HFFc6 (cell line): ENCODE results near the gene IRF2BPL. TPM values are rescaled to one million over a fixed set of nuclear protein-coding genes. Genes with fewer than 3 reads are reported as not detected.
A peak's percentile ranks its signal among the peaks of the same experiment; 100 is the strongest.

Experiments
- DNase-seq: peaks from one replicate; pipeline ENCODE4 v3.0.0-alpha.2; 2018
- H3K27ac Mint-ChIP-seq: 2 replicates; pipeline ENCODE4 v1.8.0; 2020; ENCODE audit warnings: mild to moderate bottlenecking, mixed read lengths
- H3K27me3 Mint-ChIP-seq: 2 replicates; pipeline ENCODE4 v1.8.0; 2021; ENCODE audit warnings: mild to moderate bottlenecking, moderate library complexity, mixed read lengths; ENCODE audit not compliant: insufficient read depth
- H3K36me3 Mint-ChIP-seq: 2 replicates; pipeline ENCODE4 v1.8.0; 2021; ENCODE audit warnings: low read depth, mixed read lengths
- H3K4me1 Mint-ChIP-seq: 2 replicates; pipeline ENCODE4 v1.8.0; 2020; ENCODE audit warnings: low read depth, mixed read lengths
- H3K4me3 Mint-ChIP-seq: 2 replicates; pipeline ENCODE4 v1.8.0; 2020; ENCODE audit warnings: mild to moderate bottlenecking, moderate library complexity, mixed read lengths
- H3K9me3 Mint-ChIP-seq: 2 replicates; pipeline ENCODE4 v1.8.0; 2020; ENCODE audit warnings: mild to moderate bottlenecking, mixed read lengths
- CTCF ChIP-seq: fragments of 200-600 bp; sonication (generic); IDR thresholded peaks from 2 replicates; pipeline ENCODE4 v1.5.0; 2021; ENCODE audit warnings: antibody characterized with exemption, mild to moderate bottlenecking
- total RNA-seq, 6 experiments: library from RNA; stranded (reverse); fragmentation: NEBNext Ultra II Directional; extraction: Animal tissue kit (Norgen Biotek cat#: 25700); gene quantifications; 2 replicates in 1 of 6; 3 replicates in 5 of 6; pipeline ENCODE4 v1.2.3, GENCODE V29; 2021

Gene IRF2BPL
- total RNA-seq, 6 experiments from 2014 or later = 37.1 to 46.3 (median 38.3) TPM

GRCh38 chr14:77064521-77065178, 36.1 kb upstream of the IRF2BPL start:
- Mint-ChIP-seq H3K4me1 (peaks cover 28% of the 10 kb centered on the region), H3K27me3 (peaks cover 1% of the 10 kb centered on the region; the same call in 1 of the 2 replicates), H3K9me3 (no peaks in the 10 kb centered on the region), H3K4me3 (no peak overlapping the region), H3K36me3 (no peaks in the 10 kb centered on the region), H3K27ac (no peak overlapping the region)
- no peak for DNase-seq
- TF ChIP-seq CTCF = no peak

- peaks cover 31% of the 10 kb centered on the region for H3K4me1 Mint-ChIP-seq
- H3K27ac Mint-ChIP-seq = no peak overlapping the region
- no peak overlapping the region for H3K4me3 Mint-ChIP-seq
- peaks cover 3% of the 10 kb centered on the region; the same call in 1 of the 2 replicates for H3K27me3 Mint-ChIP-seq
- DNase-seq = no peak
- no peaks in the 10 kb centered on the region for H3K36me3 Mint-ChIP-seq
- TF ChIP-seq CTCF = no peak
- H3K9me3 Mint-ChIP-seq = no peaks in the 10 kb centered on the region
Observed at GRCh38 chr14:77063571-77064171, 35.2 kb upstream of the IRF2BPL start.

GRCh38 chr14:77062261-77062660, 33.8 kb upstream of the IRF2BPL start:
- Mint-ChIP-seq H3K9me3 (no peaks in the 10 kb centered on the region), H3K27ac (no peak overlapping the region), H3K36me3 (no peaks in the 10 kb centered on the region), H3K4me1 (peaks cover 26% of the 10 kb centered on the region), H3K4me3 (no peak overlapping the region), H3K27me3 (peaks cover 3% of the 10 kb centered on the region)
- TF ChIP-seq CTCF = no peak
- DNase-seq = no peak

GRCh38 chr14:77061630-77062257, 33.2 kb upstream of the IRF2BPL start:
- no peak for DNase-seq
- Mint-ChIP-seq H3K27ac (no peak overlapping the region), H3K4me1 (peaks cover 24% of the 10 kb centered on the region), H3K4me3 (no peak overlapping the region), H3K27me3 (peaks cover 3% of the 10 kb centered on the region), H3K36me3 (no peaks in the 10 kb centered on the region), H3K9me3 (no peaks in the 10 kb centered on the region)
- no peak for TF ChIP-seq CTCF

DNA sequence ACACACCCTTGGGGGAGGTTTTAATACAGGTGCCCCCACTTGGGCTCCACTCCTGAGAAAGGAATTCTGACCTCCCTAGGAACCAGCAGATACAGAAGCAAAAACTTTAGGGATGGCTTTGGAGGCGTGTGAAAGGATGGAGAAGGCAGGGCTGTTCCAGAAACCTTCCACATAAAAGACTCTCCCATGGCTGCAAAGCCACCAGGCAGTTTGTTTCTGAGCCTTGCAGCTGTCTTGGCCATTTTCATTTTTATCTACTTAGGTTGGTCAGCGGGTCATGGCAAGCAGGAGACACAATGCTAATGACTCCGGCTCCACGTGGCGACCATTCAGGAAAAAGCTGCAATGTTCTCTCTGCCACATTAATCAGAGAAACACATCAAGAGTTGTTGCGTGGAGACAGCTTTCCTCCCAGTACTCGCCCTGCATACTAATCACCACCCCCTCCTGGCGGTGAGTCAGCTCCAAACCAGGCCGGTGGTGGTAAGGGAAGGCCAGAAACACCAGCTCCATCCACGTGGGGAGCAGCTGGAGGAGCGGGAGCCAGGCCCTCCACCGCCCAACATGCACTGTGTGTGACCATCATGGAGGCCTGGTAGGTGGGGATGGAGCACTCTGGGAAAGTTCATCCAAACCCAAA, 30.9 kb upstream of the IRF2BPL start:
- H3K27me3 Mint-ChIP-seq = peaks cover 4% of the 10 kb centered on the region
- DNase-seq = peak; percentile 94
- H3K4me3 Mint-ChIP-seq = peak overlapping the region; percentile 68

More for the DNA sequence above, 30.9 kb upstream of the IRF2BPL start:
- H3K36me3 Mint-ChIP-seq = peaks cover 3% of the 10 kb centered on the region; the same call in 1 of the 2 replicates
- H3K4me1 Mint-ChIP-seq = peaks cover 15% of the 10 kb centered on the region
- peaks cover 6% of the 10 kb centered on the region for H3K9me3 Mint-ChIP-seq
- H3K27ac Mint-ChIP-seq = peak overlapping the region; percentile 98
- TF ChIP-seq CTCF = peak; percentile 76
